Smooth muscle cell (in vitro differentiated cells): ENCODE results near the gene GRIP2. TPM values are rescaled to one million over a fixed set of nuclear protein-coding genes. Genes with fewer than 3 reads are reported as not detected.

Source experiments
- DNase-seq: peaks from one replicate; lab custom pipeline; 2025; ENCODE audit not compliant: unreplicated experiment; lab: John Stamatoyannopoulos, UW
- H2AFZ ChIP-seq: fragments of 200-600 bp; sonication (generic); 2 replicates; pipeline ENCODE4 v1.6.0; 2016; ENCODE audit warnings: antibody characterized with exemption, low read depth, mild to moderate bottlenecking
- H3F3A ChIP-seq: fragments of 200-600 bp; sonication (generic); 2 replicates; pipeline ENCODE4 v1.6.0; 2017; ENCODE audit warnings: antibody characterized with exemption, low read depth
- H3K27ac ChIP-seq: fragments of 200-600 bp; sonication (generic); 2 replicates; pipeline ENCODE4 v1.5.1; 2016; ENCODE audit warnings: low read depth, mild to moderate bottlenecking
- H3K27me3 ChIP-seq: fragments of 200-600 bp; sonication (generic); 2 replicates; pipeline ENCODE4 v1.6.1; 2016; ENCODE audit warnings: low read depth, mild to moderate bottlenecking
- H3K36me3 ChIP-seq: fragments of 200-600 bp; sonication (generic); 2 replicates; pipeline ENCODE4 v1.5.1; 2016; ENCODE audit warnings: low read depth
- H3K4me1 ChIP-seq: fragments of 200-600 bp; sonication (generic); 2 replicates; pipeline ENCODE4 v1.5.1; 2016; ENCODE audit warnings: low read depth
- H3K4me2 ChIP-seq: fragments of 200-600 bp; sonication (generic); 2 replicates; pipeline ENCODE4 v1.6.0; 2016; ENCODE audit warnings: mild to moderate bottlenecking
- H3K4me3 ChIP-seq: fragments of 200-600 bp; sonication (generic); 2 replicates; pipeline ENCODE4 v1.5.1; 2016; ENCODE audit warnings: mild to moderate bottlenecking
- H3K79me2 ChIP-seq: fragments of 200-600 bp; sonication (generic); 2 replicates; pipeline ENCODE4 v1.6.0; 2016; ENCODE audit warnings: low read depth, mild to moderate bottlenecking
- H3K9ac ChIP-seq: fragments of 200-600 bp; sonication (generic); 2 replicates; pipeline ENCODE4 v1.6.0; 2016; ENCODE audit warnings: low read depth
- H3K9me3 ChIP-seq: fragments of 200-600 bp; sonication (generic); replicated peaks from 2 replicates; pipeline ENCODE4 v1.5.1; 2016; ENCODE audit warnings: low read depth
- H4K20me1 ChIP-seq: fragments of 200-600 bp; sonication (generic); 2 replicates; pipeline ENCODE4 v1.6.0; 2016; ENCODE audit warnings: low read depth
- WGBS: methylation state at CpG from one replicate; pipeline ENCODE4 v1.1.7; 2016; ENCODE audit warnings: low lambda C conversion rate; 5-methylcytosine and 5-hydroxymethylcytosine counted together
- polyA plus RNA-seq: library from polyadenylated mRNA; unstranded; fragments of >200 nt; fragmentation: Nextera tagmentation; extraction: Ambion mirVana; gene quantifications from 2 replicates; pipeline ENCODE4 v1.2.1, GENCODE V29; 2016
- total RNA-seq: library from RNA; depleted of rRNA; stranded (reverse); fragments of >200 nt; gene quantifications from 2 replicates; pipeline ENCODE4 v1.2.3, GENCODE V29; 2014
- TF ChIP-seq, protein P1 (sequence below): fragments of 200-600 bp; sonication (generic); IDR thresholded peaks from 2 replicates; pipeline ENCODE4 v1.5.1; 2017; ENCODE audit warnings: borderline replicate concordance, mild to moderate bottlenecking, antibody characterized with exemption; ENCODE audit not compliant: insufficient read depth, poor library complexity, severe bottlenecking

GRIP2 gene
- total and polyA plus RNA-seq, 2 experiments from 2014 or later: 2.0 to 6.5 TPM

DNA sequence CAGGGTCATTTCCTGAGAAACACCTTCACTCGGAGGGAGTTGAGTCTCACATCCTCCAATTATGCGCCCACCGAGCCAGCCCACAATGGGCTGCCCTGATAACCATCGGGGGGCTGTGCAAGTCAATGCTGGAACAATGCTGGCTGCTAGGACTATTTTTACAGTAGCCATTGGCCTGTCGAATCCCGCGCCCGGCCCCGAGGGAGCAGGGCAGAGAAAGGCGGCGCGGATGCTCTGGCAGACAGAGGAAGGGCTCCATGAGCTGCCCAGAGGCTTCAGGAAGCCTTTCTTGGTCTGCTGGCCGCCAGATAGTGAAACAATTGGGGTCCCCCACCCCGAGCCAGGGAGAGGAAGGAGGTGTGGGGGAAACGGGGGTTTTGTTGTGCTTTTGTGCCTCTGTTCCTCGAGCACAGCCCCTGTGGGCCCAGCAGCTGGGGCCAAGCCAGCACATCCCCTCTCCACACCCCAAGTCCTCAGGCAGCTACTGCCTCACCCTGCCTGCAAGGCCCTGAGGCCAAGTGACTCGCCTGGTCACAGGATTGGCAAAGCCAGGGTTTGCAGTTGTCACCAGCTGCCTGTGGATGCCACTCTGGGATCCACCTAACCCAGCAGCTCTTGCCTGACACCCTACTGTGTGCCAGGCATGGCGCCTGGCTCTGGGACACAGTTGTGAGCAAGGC lies 98.8 kb downstream of the GRIP2 start:
- Histone ChIP-seq H3K9me3 (no peaks in the 10 kb centered on the region), H3F3A (no peaks in the 10 kb centered on the region), H3K9ac (no peak overlapping the region), H3K27me3 (no peaks in the 10 kb centered on the region), H3K36me3 (no peaks in the 10 kb centered on the region), H3K4me2 (no peak overlapping the region), H3K79me2 (peaks cover 11% of the 10 kb centered on the region), H3K27ac (no peak overlapping the region), H2AFZ (no peak overlapping the region), H3K4me3 (no peak overlapping the region), H3K4me1 (no peaks in the 10 kb centered on the region), H4K20me1 (peaks cover 22% of the 10 kb centered on the region)
- DNase-seq: no peak
- TF ChIP-seq, protein P1, sequence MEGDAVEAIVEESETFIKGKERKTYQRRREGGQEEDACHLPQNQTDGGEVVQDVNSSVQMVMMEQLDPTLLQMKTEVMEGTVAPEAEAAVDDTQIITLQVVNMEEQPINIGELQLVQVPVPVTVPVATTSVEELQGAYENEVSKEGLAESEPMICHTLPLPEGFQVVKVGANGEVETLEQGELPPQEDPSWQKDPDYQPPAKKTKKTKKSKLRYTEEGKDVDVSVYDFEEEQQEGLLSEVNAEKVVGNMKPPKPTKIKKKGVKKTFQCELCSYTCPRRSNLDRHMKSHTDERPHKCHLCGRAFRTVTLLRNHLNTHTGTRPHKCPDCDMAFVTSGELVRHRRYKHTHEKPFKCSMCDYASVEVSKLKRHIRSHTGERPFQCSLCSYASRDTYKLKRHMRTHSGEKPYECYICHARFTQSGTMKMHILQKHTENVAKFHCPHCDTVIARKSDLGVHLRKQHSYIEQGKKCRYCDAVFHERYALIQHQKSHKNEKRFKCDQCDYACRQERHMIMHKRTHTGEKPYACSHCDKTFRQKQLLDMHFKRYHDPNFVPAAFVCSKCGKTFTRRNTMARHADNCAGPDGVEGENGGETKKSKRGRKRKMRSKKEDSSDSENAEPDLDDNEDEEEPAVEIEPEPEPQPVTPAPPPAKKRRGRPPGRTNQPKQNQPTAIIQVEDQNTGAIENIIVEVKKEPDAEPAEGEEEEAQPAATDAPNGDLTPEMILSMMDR: no peak
- 94% methylated on average over 18 of the region's 18 CpGs for WGBS

DNA sequence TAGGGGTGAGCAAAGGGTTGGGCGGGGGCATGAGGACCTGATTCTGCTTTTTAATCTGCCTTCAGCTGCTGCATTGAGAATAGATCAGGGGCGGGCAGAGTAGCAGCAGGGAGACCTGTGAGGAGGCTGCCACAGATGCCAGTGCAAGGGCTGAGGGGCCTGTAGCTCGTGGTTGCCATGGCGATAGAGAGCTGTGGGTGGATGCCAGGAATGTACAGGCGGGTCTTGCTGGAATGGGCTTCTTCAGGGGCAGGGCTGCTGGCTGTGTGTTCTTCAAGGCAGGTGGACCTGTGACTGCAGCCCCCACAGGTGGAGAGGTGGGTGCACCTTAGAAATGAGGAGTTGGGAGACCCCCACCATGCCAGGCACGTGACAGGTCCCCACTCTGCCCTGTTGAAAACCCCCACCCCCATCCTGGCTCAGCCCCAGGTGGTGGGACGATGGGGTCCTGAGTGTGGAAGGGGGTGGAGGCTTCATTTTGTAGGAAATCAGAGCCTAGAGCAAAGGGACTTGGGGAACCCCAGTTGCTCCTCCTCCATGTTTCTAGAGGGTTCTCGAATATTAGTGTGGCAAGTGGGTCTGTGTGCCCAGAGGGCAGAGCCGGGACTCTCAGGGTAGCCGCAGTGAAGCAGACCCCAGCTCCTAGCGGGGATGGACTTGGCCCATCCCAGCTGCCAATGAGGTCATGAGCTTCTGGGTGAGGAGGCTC lies 99.5 kb downstream of the GRIP2 start:
- Histone ChIP-seq H3K36me3 (no peaks in the 10 kb centered on the region), H3K4me3 (no peak overlapping the region), H4K20me1 (peaks cover 22% of the 10 kb centered on the region), H2AFZ (no peak overlapping the region), H3K9me3 (no peaks in the 10 kb centered on the region), H3K27me3 (no peaks in the 10 kb centered on the region), H3K4me2 (no peak overlapping the region), H3K79me2 (peaks cover 11% of the 10 kb centered on the region), H3K27ac (no peak overlapping the region), H3K4me1 (no peaks in the 10 kb centered on the region), H3F3A (no peaks in the 10 kb centered on the region), H3K9ac (no peak overlapping the region)
- TF ChIP-seq, protein P1: no peak
- DNase-seq: no peak
- WGBS: 71% methylated on average over 11 of the region's 11 CpGs

DNA sequence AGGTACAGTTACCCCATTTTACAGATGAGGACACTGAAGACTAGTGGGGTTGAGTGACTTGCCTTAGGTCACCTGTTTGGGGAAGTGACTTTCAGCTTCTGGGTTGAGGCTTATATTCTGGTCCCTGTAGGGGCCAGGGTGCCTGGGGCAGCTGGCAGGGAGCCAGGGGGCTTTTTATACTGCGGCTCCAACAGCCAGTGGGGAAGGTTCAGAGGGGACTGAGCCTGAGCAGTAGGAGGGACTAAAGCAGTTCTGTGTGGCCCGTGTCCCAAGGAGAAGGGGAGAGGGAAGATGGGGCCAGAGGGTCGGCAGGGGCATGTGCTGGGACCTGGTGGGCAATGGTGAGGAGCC lies 100.0 kb downstream of the GRIP2 start:
- Histone ChIP-seq H3K4me1 (no peaks in the 10 kb centered on the region), H3K9ac (no peak overlapping the region), H3K79me2 (peaks cover 11% of the 10 kb centered on the region), H3K27ac (no peak overlapping the region), H3K9me3 (no peaks in the 10 kb centered on the region), H2AFZ (no peak overlapping the region), H3K36me3 (no peaks in the 10 kb centered on the region), H4K20me1 (peaks cover 22% of the 10 kb centered on the region), H3K4me3 (no peak overlapping the region), H3K4me2 (no peak overlapping the region), H3K27me3 (no peaks in the 10 kb centered on the region), H3F3A (no peaks in the 10 kb centered on the region)
- WGBS: 82% methylated on average over 3 of the region's 3 CpGs
- DNase-seq: no peak
- TF ChIP-seq, protein P1: no peak
